Forelimb muscle (tissue), 1 donor: ENCODE data around the gene PCDH10. TPM values are rescaled to one million over a fixed set of nuclear protein-coding genes. Genes with fewer than 3 reads are reported as not detected.

Experiments used
- DNase-seq: peaks from one replicate; pipeline ENCODE4 v3.0.0-alpha.2; 2013; ENCODE audit warnings: low read depth
- polyA plus RNA-seq: library from polyadenylated mRNA; unstranded; fragments of 120-200 nt; gene quantifications from one replicate; pipeline ENCODE4 v1.2.1, GENCODE V29; 2013; ENCODE audit not compliant: insufficient read length

The PCDH10 gene
- polyA plus RNA-seq, 1 donor = 0.29 TPM

DNA sequence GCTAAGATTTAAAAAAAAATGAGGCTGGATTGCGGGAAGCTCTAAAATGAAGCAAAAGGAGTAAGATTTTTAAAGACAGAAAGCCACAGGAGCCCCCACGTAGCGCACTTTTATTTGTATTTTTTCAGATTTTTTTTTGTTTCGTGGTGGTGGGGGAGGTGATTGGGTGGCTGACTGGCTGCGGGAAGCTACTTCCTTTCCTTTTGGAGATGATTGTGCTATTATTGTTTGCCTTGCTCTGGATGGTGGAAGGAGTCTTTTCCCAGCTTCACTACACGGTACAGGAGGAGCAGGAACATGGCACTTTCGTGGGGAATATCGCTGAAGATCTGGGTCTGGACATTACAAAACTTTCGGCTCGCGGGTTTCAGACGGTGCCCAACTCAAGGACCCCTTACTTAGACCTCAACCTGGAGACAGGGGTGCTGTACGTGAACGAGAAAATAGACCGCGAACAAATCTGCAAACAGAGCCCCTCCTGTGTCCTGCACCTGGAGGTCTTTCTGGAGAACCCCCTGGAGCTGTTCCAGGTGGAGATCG lies 908 bp downstream of the PCDH10 start:
- no peak for DNase-seq

- DNase-seq = no peak
Observed at GRCh38 chr4:133150486-133151340, 1.6 kb downstream of the PCDH10 start.

- no peak for DNase-seq
Observed at GRCh38 chr4:133151341-133151690, 2.2 kb downstream of the PCDH10 start.

DNA sequence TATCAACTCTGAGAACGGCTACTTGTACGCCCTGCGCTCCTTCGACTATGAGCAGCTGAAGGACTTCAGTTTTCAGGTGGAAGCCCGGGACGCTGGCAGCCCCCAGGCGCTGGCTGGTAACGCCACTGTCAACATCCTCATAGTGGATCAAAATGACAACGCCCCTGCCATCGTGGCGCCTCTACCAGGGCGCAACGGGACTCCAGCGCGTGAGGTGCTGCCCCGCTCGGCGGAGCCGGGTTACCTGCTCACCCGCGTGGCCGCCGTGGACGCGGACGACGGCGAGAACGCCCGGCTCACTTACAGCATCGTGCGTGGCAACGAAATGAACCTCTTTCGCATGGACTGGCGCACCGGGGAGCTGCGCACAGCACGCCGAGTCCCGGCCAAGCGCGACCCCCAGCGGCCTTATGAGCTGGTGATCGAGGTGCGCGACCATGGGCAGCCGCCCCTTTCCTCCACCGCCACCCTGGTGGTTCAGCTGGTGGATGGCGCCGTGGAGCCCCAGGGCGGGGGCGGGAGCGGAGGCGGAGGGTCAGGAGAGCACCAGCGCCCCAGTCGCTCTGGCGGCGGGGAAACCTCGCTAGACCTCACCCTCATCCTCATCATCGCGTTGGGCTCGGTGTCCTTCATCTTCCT lies 2.7 kb downstream of the PCDH10 start:
- no peak for DNase-seq

DNA sequence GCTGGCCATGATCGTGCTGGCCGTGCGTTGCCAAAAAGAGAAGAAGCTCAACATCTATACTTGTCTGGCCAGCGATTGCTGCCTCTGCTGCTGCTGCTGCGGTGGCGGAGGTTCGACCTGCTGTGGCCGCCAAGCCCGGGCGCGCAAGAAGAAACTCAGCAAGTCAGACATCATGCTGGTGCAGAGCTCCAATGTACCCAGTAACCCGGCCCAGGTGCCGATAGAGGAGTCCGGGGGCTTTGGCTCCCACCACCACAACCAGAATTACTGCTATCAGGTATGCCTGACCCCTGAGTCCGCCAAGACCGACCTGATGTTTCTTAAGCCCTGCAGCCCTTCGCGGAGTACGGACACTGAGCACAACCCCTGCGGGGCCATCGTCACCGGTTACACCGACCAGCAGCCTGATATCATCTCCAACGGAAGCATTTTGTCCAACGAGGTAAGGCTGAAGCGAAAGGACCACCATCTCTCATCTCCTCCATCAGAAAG lies 3.3 kb downstream of the PCDH10 start:
- DNase-seq = no peak

DNA sequence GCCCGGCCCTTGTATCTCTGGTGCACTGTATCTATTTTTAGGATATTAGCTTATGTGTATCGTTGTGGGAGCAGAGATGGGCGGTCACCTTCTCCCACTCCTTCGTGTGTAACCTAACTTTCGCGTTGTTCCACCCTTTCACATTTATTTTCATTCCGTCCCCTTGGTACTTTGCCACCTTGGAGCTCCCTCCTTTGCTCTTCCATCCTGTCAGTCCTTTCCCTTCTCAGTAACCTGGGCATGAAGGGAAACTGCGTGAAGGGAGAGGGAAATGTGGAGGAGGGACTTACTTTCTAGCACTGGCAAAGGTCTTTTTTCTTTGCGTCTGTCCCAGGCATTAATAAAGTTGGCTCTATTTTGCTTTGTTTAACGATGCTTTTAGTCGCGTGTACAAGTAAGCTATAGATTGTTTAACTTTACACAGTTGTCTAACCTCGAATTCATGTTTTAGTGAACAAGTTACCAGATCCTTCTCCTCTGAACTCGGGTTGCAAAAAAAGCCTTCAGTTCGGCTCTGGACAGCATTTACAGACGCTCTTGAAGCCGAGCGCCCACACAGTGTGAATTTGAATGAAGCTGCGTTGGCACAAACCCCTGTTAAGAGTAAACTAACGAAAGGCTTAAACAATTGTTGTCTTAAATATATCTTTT lies 3.9 kb downstream of the PCDH10 start:
- DNase-seq = no peak

- DNase-seq = no peak
Observed at GRCh38 chr4:133154725-133155124, 5.6 kb downstream of the PCDH10 start.

GRCh38 chr4:133156096-133156495 lies 7.0 kb downstream of the PCDH10 start:
- no peak for DNase-seq

DNA sequence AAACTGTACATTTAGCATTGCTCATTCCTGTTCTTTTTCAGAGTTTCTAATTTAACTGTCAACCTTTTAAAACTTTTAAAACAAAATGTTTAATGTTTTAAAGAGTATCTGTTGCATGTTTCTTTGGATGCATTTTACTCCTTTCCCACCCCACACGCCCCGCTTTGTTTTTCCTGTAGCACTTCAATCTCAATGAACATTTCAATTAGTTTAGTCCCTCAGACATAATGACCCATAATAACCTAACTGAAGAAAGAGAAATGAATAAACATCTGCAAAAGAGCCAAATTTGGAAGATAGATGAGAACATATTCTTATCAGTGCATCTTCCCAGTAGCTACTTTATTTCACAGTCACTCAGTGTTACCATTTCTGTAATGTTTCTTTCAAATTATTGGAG lies 7.5 kb downstream of the PCDH10 start:
- no peak for DNase-seq

DNA sequence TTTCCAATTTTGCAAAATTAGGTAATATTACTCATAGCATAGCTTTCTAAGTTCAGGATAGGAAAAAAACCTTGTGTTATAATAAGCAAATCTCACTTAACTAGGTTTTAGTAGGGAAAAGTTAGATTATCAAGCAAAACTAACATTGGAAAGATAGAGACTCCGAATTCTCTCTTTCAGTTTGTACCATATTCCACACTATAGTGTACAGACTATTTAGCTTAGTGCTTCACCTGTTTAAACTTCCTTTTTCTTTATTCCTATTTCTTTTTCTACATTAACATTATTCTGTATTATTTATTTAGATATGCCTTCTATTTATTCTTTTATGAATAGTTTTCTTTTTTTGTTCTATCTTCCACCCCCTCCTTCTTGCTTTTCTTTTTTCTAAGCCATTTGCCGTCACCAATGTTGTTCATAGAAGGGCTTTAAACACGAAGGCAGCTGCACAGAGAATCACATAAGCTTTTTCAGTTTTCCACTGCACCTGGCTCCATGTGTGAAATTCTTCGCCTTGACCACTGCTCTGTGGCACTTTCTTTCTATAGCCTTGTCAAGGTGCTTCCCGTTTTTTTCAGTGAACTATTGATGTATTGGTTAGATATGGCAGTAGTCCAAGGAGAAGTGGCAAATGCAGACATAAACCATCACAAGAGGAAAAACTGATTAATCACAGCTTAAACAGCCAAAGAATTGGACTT lies 8.5 kb downstream of the PCDH10 start:
- DNase-seq = no peak

DNA sequence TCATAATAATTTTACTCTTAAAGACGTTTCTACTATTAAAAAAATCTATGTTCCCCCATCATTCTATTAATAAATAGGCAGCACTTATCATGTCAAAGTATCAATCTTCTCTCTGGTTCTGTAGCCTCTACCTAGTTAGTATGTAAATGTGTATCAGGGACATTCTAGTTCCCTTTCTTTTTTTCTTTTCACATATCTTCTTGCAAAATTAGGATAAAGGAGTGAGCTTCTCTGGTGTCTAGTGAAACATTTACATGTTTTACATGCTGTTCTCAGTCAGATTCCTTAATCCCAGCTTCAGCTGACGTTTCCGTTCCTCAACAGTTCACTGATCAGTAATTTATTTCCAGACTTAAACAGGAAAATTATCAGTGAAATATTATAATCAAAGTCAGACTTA lies 11.8 kb downstream of the PCDH10 start:
- no peak for DNase-seq

DNA sequence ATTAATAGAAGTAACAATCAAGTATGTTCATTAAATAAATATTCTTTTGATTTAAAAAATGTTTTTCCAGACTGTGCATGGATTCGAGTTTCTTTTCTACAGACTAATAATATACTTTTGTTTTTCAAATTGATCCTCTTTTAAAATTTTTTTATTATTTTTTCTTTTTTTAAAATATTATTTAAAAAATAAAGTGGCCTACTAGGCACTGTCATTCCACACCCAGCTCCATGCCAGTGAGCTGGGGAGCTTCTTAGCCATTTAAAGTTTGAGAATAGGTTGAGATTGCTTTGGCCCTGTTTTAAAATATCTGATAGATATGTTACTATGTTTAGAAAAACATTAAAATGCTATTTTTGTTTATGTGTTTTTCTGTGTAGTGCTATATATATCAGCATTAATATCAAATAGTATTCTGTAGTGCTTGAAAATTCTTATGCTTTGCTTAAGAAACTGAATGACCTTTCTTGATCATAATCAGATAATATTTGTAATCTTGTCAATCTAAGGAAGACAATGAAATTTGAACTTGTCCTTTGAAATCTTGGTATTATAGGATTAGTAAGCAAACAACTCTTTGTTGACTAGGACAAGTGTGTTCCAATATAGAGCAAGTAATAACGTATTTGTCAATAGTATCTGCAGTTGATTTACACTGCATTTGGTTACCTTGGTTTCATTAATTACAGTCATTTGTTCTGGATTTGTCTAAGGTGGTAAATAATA lies 12.6 kb downstream of the PCDH10 start:
- no peak for DNase-seq

- DNase-seq = no peak
Observed at GRCh38 chr4:133162941-133163340, 13.8 kb downstream of the PCDH10 start.

GRCh38 chr4:133178956-133179355 lies 29.9 kb downstream of the PCDH10 start:
- DNase-seq = no peak

- no peak for DNase-seq
Observed at GRCh38 chr4:133186210-133186609, 37.1 kb downstream of the PCDH10 start.

DNA sequence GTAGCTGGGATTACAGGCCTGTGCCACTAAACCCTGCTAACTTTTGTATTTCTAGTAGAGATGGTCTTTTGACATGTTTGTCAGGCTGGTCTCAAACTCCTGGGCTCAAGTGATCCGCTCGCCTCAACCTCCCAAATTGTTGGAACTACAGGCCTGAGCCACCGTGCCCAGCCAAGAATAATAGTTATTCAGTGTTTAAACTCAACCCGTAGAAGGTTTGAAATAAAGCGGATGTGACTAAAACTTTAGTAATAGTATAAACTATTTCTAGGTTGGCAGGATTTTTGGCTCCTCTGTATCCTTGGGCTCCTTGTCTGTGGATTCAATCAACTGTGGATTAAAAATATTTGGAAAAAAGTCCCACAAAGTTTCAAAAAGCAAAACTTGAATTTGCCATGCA lies 37.8 kb downstream of the PCDH10 start:
- no peak for DNase-seq

DNA sequence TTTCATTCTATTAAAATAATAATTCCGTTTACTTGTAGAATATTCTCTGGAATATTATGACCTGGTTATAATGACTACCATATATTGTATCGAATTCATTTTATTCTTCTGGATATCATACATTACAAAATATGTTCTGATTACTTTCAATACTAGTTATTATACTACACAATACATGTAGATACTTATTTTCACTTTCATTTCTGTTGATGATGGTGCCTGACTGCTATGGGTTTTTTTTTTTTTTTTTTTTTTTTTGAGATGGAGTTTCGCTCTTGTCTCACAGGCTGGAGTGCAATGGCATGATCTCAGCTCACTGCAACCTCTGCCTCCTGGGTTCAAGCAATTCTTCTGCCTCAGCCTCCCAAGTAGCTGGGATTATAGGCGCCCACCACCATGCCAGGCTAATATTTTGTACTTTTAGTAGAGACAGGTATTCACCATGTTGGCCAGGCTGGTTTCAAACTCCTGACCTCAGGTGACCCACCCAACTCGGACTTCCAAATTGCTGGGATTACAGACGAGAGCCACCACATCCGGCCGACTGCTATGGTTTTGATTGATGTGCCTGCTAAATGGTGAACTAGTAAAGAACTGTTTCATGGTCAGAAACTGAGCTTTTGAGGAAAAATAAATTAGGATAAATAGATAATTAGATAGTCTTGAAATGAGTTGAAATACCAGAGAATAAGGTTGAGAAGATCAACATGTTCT lies 39.5 kb downstream of the PCDH10 start:
- no peak for DNase-seq

DNA sequence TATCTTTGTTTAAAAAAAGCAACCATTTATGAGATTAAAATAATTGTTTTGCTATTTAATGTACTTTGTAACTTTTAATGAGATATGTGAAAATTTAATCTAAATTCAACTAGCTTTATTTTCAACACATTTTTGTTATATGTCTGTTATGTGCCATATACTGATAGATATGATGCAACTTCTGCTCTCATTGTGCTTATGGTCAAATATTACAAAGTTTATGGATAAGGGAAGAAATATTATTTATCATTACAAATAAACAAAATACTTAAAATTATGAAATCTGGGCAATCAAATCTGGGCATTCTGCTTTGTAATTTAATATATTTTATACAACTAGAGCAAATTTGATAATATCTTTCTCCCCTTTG lies 40.0 kb downstream of the PCDH10 start:
- DNase-seq = no peak

GRCh38 chr4:133190098-133190497 lies 41.0 kb downstream of the PCDH10 start:
- no peak for DNase-seq

DNA sequence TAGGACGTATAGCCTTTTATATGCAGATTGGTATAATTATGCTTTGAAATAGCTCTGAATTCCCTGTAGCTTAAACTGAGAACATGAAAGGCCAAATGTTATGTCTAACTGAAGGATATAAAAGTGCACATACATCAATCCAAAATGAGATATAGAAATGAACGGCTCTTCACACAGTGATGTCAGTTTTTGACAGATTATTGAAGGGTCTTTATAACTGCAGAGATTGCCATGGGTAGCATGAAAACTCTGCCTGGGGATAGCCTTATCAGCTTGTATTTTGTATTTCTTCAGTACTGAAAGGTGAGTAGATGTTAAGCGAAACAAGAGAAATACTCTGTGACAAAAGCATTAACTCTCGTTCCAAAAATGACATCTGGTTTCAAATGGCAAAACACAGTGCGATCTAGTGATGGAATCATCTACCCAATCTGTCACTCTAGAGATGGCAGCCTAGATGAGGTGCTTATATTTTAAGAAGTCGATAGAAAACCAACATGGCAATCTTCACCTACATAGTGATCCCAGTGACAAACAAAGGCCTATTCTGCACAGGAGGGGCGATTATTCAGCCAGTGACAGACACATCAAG lies 59.7 kb downstream of the PCDH10 start:
- DNase-seq = no peak
